RCC 7860 (cell line): ENCODE measurements around the gene PIGP.
"Not testable (repeated sequence)": the region's sequence is repeated elsewhere in the genome, so short reads cannot be mapped to it uniquely, and the experiment has no call there.

Experiments
- DNase-seq: peaks from one replicate; pipeline ENCODE4 v3.0.0-alpha.2; 2015; ENCODE audit warnings: low spot score
- FAIRE-seq: peaks from 2 replicates; lab custom pipeline; 2012; peaks lifted over from hg19 to GRCh38; lab: Jason Lieb, UNC

The PIGP gene

GRCh38 chr21:37072988-37073416 is at the start of gene PIGP, which contains the start of gene TTC3:
Gene PIGP (minus strand): TSS chr21:37073071. CDS start chr21:37072515, 556 bp downstream.
Gene TTC3 (plus strand): TSS chr21:37073254. CDS start chr21:37087258, 14,004 bp downstream.
- FAIRE-seq = no peak
- DNase-seq = peak; percentile 85

GRCh38 chr21:37119421-37120218 is 46.7 kb upstream of the PIGP start:
- DNase-seq = no peak

GRCh38 chr21:37118187-37118826 is 45.4 kb upstream of the PIGP start:
- DNase-seq (no peak), FAIRE-seq (no peak)

More at GRCh38 chr21:37119421-37120218, 46.7 kb upstream of the PIGP start:
- no peak for FAIRE-seq

- DNase-seq (no peak), FAIRE-seq (no peak)
Measured at GRCh38 chr21:37117204-37117603, 44.3 kb upstream of the PIGP start.

- not testable (repeated sequence) for DNase-seq, FAIRE-seq
Measured at GRCh38 chr21:37116459-37116858, 43.6 kb upstream of the PIGP start.

GRCh38 chr21:37114301-37114700 is 41.4 kb upstream of the PIGP start:
- DNase-seq, FAIRE-seq: not testable (repeated sequence)

GRCh38 chr21:37111029-37111428 is 38.2 kb upstream of the PIGP start:
- not testable (repeated sequence) for FAIRE-seq, DNase-seq

- FAIRE-seq (no peak), DNase-seq (no peak)
Measured at GRCh38 chr21:37106998-37107397, 34.1 kb upstream of the PIGP start.

- not testable (repeated sequence) for FAIRE-seq, DNase-seq
Measured at GRCh38 chr21:37102746-37103145, 29.9 kb upstream of the PIGP start.

- FAIRE-seq (no peak), DNase-seq (no peak)
Measured at GRCh38 chr21:37101384-37101783, 28.5 kb upstream of the PIGP start.

GRCh38 chr21:37100316-37100715 is 27.4 kb upstream of the PIGP start:
- no peak for DNase-seq
- FAIRE-seq = no peak

- DNase-seq = no peak
- FAIRE-seq = no peak
Measured at GRCh38 chr21:37098751-37099150, 25.9 kb upstream of the PIGP start.

- no peak for FAIRE-seq
Measured at GRCh38 chr21:37095821-37096220, 22.9 kb upstream of the PIGP start.

GRCh38 chr21:37093977-37094376 is 21.1 kb upstream of the PIGP start:
- no peak for DNase-seq
- no peak for FAIRE-seq

More at GRCh38 chr21:37095821-37096220, 22.9 kb upstream of the PIGP start:
- no peak for DNase-seq

- DNase-seq (no peak), FAIRE-seq (no peak)
Measured at GRCh38 chr21:37088186-37088735, 15.4 kb upstream of the PIGP start.

- DNase-seq (no peak), FAIRE-seq (peak; percentile 52)
Measured at GRCh38 chr21:37087188-37087587, 14.3 kb upstream of the PIGP start.

- FAIRE-seq = no peak
- no peak for DNase-seq
Measured at GRCh38 chr21:37085726-37086125, 12.9 kb upstream of the PIGP start.

- FAIRE-seq (no peak), DNase-seq (no peak)
Measured at GRCh38 chr21:37082856-37083528, 10.1 kb upstream of the PIGP start.

GRCh38 chr21:37082375-37082774 is 9.5 kb upstream of the PIGP start:
- no peak for DNase-seq
- no peak for FAIRE-seq

GRCh38 chr21:37079211-37079824 is 6.4 kb upstream of the PIGP start:
- FAIRE-seq = no peak
- DNase-seq = no peak

GRCh38 chr21:37077403-37077802 is 4.5 kb upstream of the PIGP start:
- no peak for FAIRE-seq
- DNase-seq = no peak
